ENCODE measurements around the gene CNTNAP2.

The CNTNAP2 gene

GRCh38 chr7:147298611-147299043 is 1182.0 kb downstream of the CNTNAP2 start:
- peak in 1 of 2 experiments; percentile 27 for DNase-seq

- no peak for DNase-seq
Observed at GRCh38 chr7:147300293-147300692, 1183.7 kb downstream of the CNTNAP2 start.

- DNase-seq, result no peak
Observed at GRCh38 chr7:147304376-147304775, 1187.8 kb downstream of the CNTNAP2 start.

GRCh38 chr7:147305827-147306226 is 1189.2 kb downstream of the CNTNAP2 start:
- DNase-seq, result no peak

- no peak for DNase-seq
Observed at GRCh38 chr7:147308539-147308938, 1191.9 kb downstream of the CNTNAP2 start.

- no peak for DNase-seq
Observed at GRCh38 chr7:147311336-147311735, 1194.7 kb downstream of the CNTNAP2 start.

GRCh38 chr7:147321504-147321903 is 1204.9 kb downstream of the CNTNAP2 start:
- DNase-seq, result no peak

GRCh38 chr7:147332988-147333387 is 1216.4 kb downstream of the CNTNAP2 start:
- DNase-seq, result no peak

- no peak for DNase-seq
Observed at GRCh38 chr7:147363101-147363500, 1246.5 kb downstream of the CNTNAP2 start.

- no peak for DNase-seq
Observed at GRCh38 chr7:147376192-147376591, 1259.6 kb downstream of the CNTNAP2 start.

GRCh38 chr7:147380926-147381325 is 1264.3 kb downstream of the CNTNAP2 start:
- DNase-seq, result no peak

- no peak for DNase-seq
Observed at GRCh38 chr7:147394329-147394728, 1277.7 kb downstream of the CNTNAP2 start.

GRCh38 chr7:147400221-147400689 is 1283.7 kb downstream of the CNTNAP2 start:
- DNase-seq, result no peak

- DNase-seq, result no peak
Observed at GRCh38 chr7:147400925-147401324, 1284.3 kb downstream of the CNTNAP2 start.

- no peak for DNase-seq
Observed at GRCh38 chr7:147405621-147406020, 1289.0 kb downstream of the CNTNAP2 start.

GRCh38 chr7:147406521-147407135 is 1290.0 kb downstream of the CNTNAP2 start:
- no peak for DNase-seq

GRCh38 chr7:147411096-147411495 is 1294.5 kb downstream of the CNTNAP2 start:
- DNase-seq, result no peak

GRCh38 chr7:147412109-147412508 is 1295.5 kb downstream of the CNTNAP2 start:
- DNase-seq, result no peak

- no peak for DNase-seq
Observed at GRCh38 chr7:147412782-147413556, 1296.4 kb downstream of the CNTNAP2 start.

GRCh38 chr7:147413557-147413870 is 1296.9 kb downstream of the CNTNAP2 start:
- DNase-seq, result no peak

- DNase-seq, result no peak
Observed at GRCh38 chr7:147415991-147416390, 1299.4 kb downstream of the CNTNAP2 start.

GRCh38 chr7:147418966-147419365 is 1302.4 kb downstream of the CNTNAP2 start:
- no peak for DNase-seq

- DNase-seq, result no peak
Observed at GRCh38 chr7:147423875-147424274, 1307.3 kb downstream of the CNTNAP2 start.

- DNase-seq, result no peak
Observed at GRCh38 chr7:147428075-147428474, 1311.5 kb downstream of the CNTNAP2 start.

- no peak for DNase-seq
Observed at GRCh38 chr7:147429961-147430360, 1313.4 kb downstream of the CNTNAP2 start.
